B cell (primary cell): Measurements from ENCODE around the gene CCL7. TPM values are rescaled to one million over a fixed set of nuclear protein-coding genes. Genes with fewer than 3 reads are reported as not detected.

Experiments
- ATAC-seq: fragments of 200-7000 bp; cut with Tn5 transposase; one replicate; pipeline ENCODE4 v1.10.0; 2021; ENCODE audit warnings: low read depth, mild to moderate bottlenecking, moderate number of reproducible peaks, moderate library complexity
- CTCF ChIA-PET: fragments of 350-600 bp; sonication (Branson Sonifier 250); formaldehyde crosslinking; loops from one replicate; lab custom pipeline; 2021; ENCODE audit warnings: antibody characterized with exemption, inconsistent platforms; lab: Charles Lee
- POLR2A ChIA-PET: fragments of 350-600 bp; sonication (Branson Sonifier 250); formaldehyde crosslinking; loops from one replicate; lab custom pipeline; 2021; ENCODE audit warnings: antibody characterized with exemption; lab: Charles Lee
- DNase-seq: peaks from one replicate; pipeline ENCODE4 v3.0.0; 2013
- H2AFZ ChIP-seq: 2 replicates; pipeline ENCODE4 v1.6.1; 2012; ENCODE audit warnings: mild to moderate bottlenecking, low read depth, low read length; ENCODE audit not compliant: insufficient read depth, poor library complexity, severe bottlenecking
- H3K27ac ChIP-seq, 2 donors: 1 replicate in 1 of 2; 2 replicates in 1 of 2; pipeline ENCODE4 v1.5.1; 2012 to 2013; ENCODE audit warnings: low read length in 2 of 2, mild to moderate bottlenecking in 2 of 2, moderate library complexity in 1 of 2
- H3K27me3 ChIP-seq, 4 experiments: fragments of 200-600 bp in 1 of 4; sonication (generic) in 1 of 4; replicated peaks in 1 of 4; 1 replicate in 2 of 4; 2 replicates in 2 of 4; pipeline versions ENCODE4 v1.6.1 to v1.7.0; 2013 to 2016; ENCODE audit warnings: low read length in 3 of 4, mild to moderate bottlenecking in 2 of 4, mixed read lengths in 1 of 4, moderate library complexity in 1 of 4; ENCODE audit not compliant: insufficient read depth in 4 of 4, control insufficient read depth in 3 of 4; ENCODE audit errors: control extremely low read depth in 1 of 4
- H3K36me3 ChIP-seq, 2 experiments: replicated peaks in 1 of 2; 1 replicate in 1 of 2; 2 replicates in 1 of 2; pipeline versions ENCODE4 v1.6.1 to v1.7.1; 2013; ENCODE audit warnings: low read length in 1 of 2; ENCODE audit not compliant: insufficient read depth in 2 of 2, control insufficient read depth in 1 of 2; ENCODE audit errors: control extremely low read depth in 1 of 2, extremely low read depth in 1 of 2
- H3K4me1 ChIP-seq, 2 donors: fragments of 200-600 bp in 1 of 2; sonication (generic) in 1 of 2; 1 replicate in 1 of 2; 2 replicates in 1 of 2; pipeline versions ENCODE4 v1.5.1 to v1.6.1; 2013 to 2017; ENCODE audit warnings: low read length in 2 of 2; ENCODE audit not compliant: control insufficient read depth in 2 of 2, insufficient read depth in 2 of 2
- H3K4me2 ChIP-seq: replicated peaks from 2 replicates; pipeline ENCODE3; 2012; ENCODE audit warnings: mild to moderate bottlenecking, low read depth, low read length; ENCODE audit not compliant: poor library complexity, severe bottlenecking
- H3K4me3 ChIP-seq, 5 experiments: fragments of 200-600 bp in 1 of 5; sonication (generic) in 1 of 5; 1 replicate in 3 of 5; 2 replicates in 2 of 5; pipeline versions ENCODE4 v1.5.1 to v1.7.0; 2011 to 2016; ENCODE audit warnings: low read length in 4 of 5, mild to moderate bottlenecking in 4 of 5, low read depth in 2 of 5, control low read depth in 1 of 5, moderate library complexity in 1 of 5; ENCODE audit not compliant: insufficient read depth in 1 of 5; ENCODE audit errors: control extremely low read depth in 1 of 5, extremely low read depth in 1 of 5
- H3K79me2 ChIP-seq: fragments of 200-600 bp; sonication (generic); one replicate; pipeline ENCODE4 v1.6.0; 2016; ENCODE audit warnings: low read length; ENCODE audit not compliant: control insufficient read depth, insufficient read depth
- H3K9ac ChIP-seq: fragments of 200-600 bp; sonication (generic); 2 replicates; pipeline ENCODE4 v1.6.1; 2017; ENCODE audit warnings: mild to moderate bottlenecking, low read length, moderate library complexity
- H3K9me3 ChIP-seq, 3 donors: one replicate each; pipeline versions ENCODE4 v1.6.1 to v1.7.1; 2013; ENCODE audit warnings: low read length in 2 of 3; ENCODE audit not compliant: control insufficient read depth in 2 of 3, insufficient read depth in 1 of 3; ENCODE audit errors: control extremely low read depth in 1 of 3
- H4K20me1 ChIP-seq: 2 replicates; pipeline ENCODE4 v1.6.0; 2012; ENCODE audit warnings: mild to moderate bottlenecking, low read length; ENCODE audit not compliant: insufficient read depth, control insufficient read depth, poor library complexity, severe bottlenecking
- H3K27ac Mint-ChIP-seq: one replicate; pipeline ENCODE4 v1.8.0; 2021; ENCODE audit warnings: mixed read lengths
- H3K27me3 Mint-ChIP-seq: one replicate; pipeline ENCODE4 v1.8.0; 2021; ENCODE audit warnings: mixed read lengths
- H3K4me1 Mint-ChIP-seq: one replicate; pipeline ENCODE4 v1.8.0; 2021; ENCODE audit warnings: mixed read lengths
- H3K4me3 Mint-ChIP-seq: one replicate; pipeline ENCODE4 v1.8.0; 2021; ENCODE audit warnings: mixed read lengths
- H3K9me3 Mint-ChIP-seq: one replicate; pipeline ENCODE4 v1.8.0; 2022; ENCODE audit warnings: mixed read lengths; ENCODE audit not compliant: insufficient read depth
- EZH2 ChIP-seq: IDR thresholded peaks from 2 replicates; pipeline ENCODE4 v1.6.1; 2012; ENCODE audit warnings: borderline replicate concordance, low read depth, mild to moderate bottlenecking, moderate library complexity, low read length; ENCODE audit not compliant: insufficient read depth, poor library complexity, severe bottlenecking
- WGBS: methylation state at CpG from one replicate; pipeline ENCODE4 v1.1.5; 2013; ENCODE audit warnings: missing lambda C conversion rate; ENCODE audit not compliant: insufficient coverage; 5-methylcytosine and 5-hydroxymethylcytosine counted together
- intact Hi-C: fragments of 100-400 bp; cut with micrococcal nuclease; formaldehyde crosslinking; loops from one replicate; pipeline ENCODE4 v1.10.0; 2022
- polyA plus RNA-seq: library from polyadenylated mRNA; depleted of rRNA; stranded (reverse); fragments of >200 nt; gene quantifications from 2 replicates; pipeline ENCODE4 v1.2.3, GENCODE V29; 2012
- total RNA-seq, 2 donors: library from RNA; stranded (reverse); fragments of 120-200 nt in 1 of 2; gene quantifications; 1 replicate in 1 of 2; 2 replicates in 1 of 2; pipeline versions ENCODE4 v1.2.3 to v1.2.4, GENCODE V29; 2013 to 2022
- TF ChIP-seq, protein P1 (sequence below): fragments of 200-600 bp; IDR thresholded peaks from one replicate; pipeline ENCODE4 v1.8.0; 2022; ENCODE audit warnings: antibody characterized with exemption, mild to moderate bottlenecking

The CCL7 gene
- total and polyA plus RNA-seq, 2 donors (not counting 1 experiment from before 2014, with no cell fraction given) = not detected

DNA sequence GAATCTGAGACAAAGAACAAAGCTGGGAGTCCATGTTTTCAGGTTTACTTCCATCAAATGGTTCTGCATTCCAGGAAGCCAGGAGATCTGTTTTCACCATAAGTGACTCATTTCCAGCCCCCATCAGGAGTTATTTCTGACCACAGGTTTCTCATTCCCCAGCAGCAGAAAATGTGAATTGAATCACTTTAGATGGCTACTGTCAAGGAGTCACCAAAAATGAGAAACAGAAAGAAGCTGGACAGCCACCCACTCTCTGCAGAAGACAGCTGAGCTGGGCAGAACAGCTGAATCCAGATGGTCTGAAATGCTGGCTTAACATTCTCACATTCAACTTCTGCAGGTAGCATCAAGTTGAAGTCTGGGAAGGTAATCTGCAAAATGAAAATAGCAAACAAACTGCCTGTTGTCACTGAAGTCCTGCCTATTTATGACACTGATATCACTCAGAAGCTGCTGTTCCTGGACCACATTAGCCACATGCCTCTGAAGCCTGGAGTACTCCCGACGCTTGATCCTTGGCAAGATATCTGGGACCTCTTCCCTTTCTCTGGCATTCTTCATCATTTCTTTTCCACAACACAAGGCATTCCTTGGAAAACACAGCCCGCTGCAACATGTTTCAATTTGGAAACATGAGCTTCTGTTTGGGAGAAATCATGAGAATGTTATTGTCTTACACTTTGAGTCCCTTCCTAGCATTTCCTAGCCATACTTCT, 30.8 kb downstream of the CCL7 start:
- Histone ChIP-seq H2AFZ (no peak overlapping the region), H3K4me2 (no peak overlapping the region), H3K9ac (no peak overlapping the region), H3K27ac (no peak overlapping the region), H4K20me1 (no peaks in the 10 kb centered on the region), H3K9me3 (no peaks in the 10 kb centered on the region), H3K4me1 (peaks cover 6 to 9% of the 10 kb centered on the region in 2 donors), H3K27me3 (peaks cover 0 to 12% (median under 1%) of the 10 kb centered on the region in 4 experiments), H3K36me3 (no peaks in the 10 kb centered on the region), H3K4me3 (no peak overlapping the region), H3K79me2 (no peaks in the 10 kb centered on the region)
- intact Hi-C loops = no loop called here
- no peak overlapping the region for H3K27ac Mint-ChIP-seq
- no peak overlapping the region for H3K4me3 Mint-ChIP-seq
- ATAC-seq (no peak), DNase-seq (no peak)
- peaks cover 13% of the 10 kb centered on the region for H3K4me1 Mint-ChIP-seq
- WGBS = 100% methylated on average over 2 of the region's 3 CpGs
- TF ChIP-seq, protein P1, sequence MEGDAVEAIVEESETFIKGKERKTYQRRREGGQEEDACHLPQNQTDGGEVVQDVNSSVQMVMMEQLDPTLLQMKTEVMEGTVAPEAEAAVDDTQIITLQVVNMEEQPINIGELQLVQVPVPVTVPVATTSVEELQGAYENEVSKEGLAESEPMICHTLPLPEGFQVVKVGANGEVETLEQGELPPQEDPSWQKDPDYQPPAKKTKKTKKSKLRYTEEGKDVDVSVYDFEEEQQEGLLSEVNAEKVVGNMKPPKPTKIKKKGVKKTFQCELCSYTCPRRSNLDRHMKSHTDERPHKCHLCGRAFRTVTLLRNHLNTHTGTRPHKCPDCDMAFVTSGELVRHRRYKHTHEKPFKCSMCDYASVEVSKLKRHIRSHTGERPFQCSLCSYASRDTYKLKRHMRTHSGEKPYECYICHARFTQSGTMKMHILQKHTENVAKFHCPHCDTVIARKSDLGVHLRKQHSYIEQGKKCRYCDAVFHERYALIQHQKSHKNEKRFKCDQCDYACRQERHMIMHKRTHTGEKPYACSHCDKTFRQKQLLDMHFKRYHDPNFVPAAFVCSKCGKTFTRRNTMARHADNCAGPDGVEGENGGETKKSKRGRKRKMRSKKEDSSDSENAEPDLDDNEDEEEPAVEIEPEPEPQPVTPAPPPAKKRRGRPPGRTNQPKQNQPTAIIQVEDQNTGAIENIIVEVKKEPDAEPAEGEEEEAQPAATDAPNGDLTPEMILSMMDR = no peak
- TF ChIP-seq EZH2 = no peak
- no peaks in the 10 kb centered on the region for H3K9me3 Mint-ChIP-seq
- peaks cover 40% of the 10 kb centered on the region for H3K27me3 Mint-ChIP-seq
- ChIA-PET POLR2A (no interaction called here), CTCF (interaction anchor here (1.4 kb wide), 1 partner anchor 63 kb away, joined by 5 read pairs; the partner anchor contains the start of gene CCL1)

DNA sequence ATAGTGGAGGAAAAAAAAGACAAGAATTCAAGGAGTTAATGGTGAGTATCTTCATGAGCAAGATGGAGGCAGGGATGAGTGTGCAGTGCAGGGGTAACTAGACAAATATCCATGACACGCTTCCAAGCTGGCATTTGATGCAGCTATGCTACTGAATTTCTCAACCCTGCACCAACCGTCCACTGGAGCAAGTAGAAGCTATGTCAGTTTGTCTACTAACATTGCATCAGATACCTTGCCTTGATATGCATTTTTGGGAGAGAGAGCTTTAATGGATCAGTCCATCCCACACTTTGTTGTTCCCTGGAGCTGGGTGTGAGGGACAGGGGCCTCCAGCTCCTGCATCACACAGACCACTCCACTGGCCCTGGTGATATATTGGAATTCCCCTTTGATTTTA, 32.0 kb downstream of the CCL7 start:
- H3K9ac ChIP-seq = no peak overlapping the region
- Mint-ChIP-seq H3K4me3 (no peak overlapping the region), H3K4me1 (peaks cover 13% of the 10 kb centered on the region), H3K9me3 (no peaks in the 10 kb centered on the region), H3K27me3 (peaks cover 47% of the 10 kb centered on the region), H3K27ac (no peak overlapping the region)
- no peaks in the 10 kb centered on the region for H3K36me3 ChIP-seq
- H3K4me1 ChIP-seq = peaks cover 6 to 9% of the 10 kb centered on the region in 2 donors
- POLR2A ChIA-PET = no interaction called here
- DNase-seq = no peak
- intact Hi-C loops = no loop called here
- no peak overlapping the region for H2AFZ ChIP-seq
- no peak overlapping the region for H3K27ac ChIP-seq
- H3K4me2 ChIP-seq = no peak overlapping the region
- no peaks in the 10 kb centered on the region for H3K9me3 ChIP-seq
- CTCF ChIA-PET = interaction anchor here (1.4 kb wide), 1 partner anchor 62 kb away, joined by 5 read pairs; the partner anchor contains the start of gene CCL1
- peaks cover 0 to 15% (median 2%) of the 10 kb centered on the region in 4 experiments for H3K27me3 ChIP-seq
- TF ChIP-seq EZH2 = no peak
- TF ChIP-seq, protein P1 = no peak
- no peak for ATAC-seq
- WGBS = 100% methylated on average over 1 of the region's 2 CpGs
- H3K4me3 ChIP-seq = no peak overlapping the region
- no peaks in the 10 kb centered on the region for H3K79me2 ChIP-seq
- H4K20me1 ChIP-seq = no peaks in the 10 kb centered on the region
